Large intestine (tissue), 3 donors: ENCODE measurements around the gene ATP1A3. TPM values are rescaled to one million over a fixed set of nuclear protein-coding genes. Genes with fewer than 3 reads are reported as not detected.
"Not testable (repeated sequence)": the region's sequence is repeated elsewhere in the genome, so short reads cannot be mapped to it uniquely, and the experiment has no call there.

Source experiments
- DNase-seq, 2 donors: peaks; one replicate each; pipeline versions ENCODE4 v3.0.0 to v3.0.0-alpha.2; 2013
- H3K27ac ChIP-seq: one replicate; pipeline ENCODE4 v1.5.1; 2013; ENCODE audit warnings: low read length
- H3K27me3 ChIP-seq: 2 replicates; pipeline ENCODE4 v1.6.1; 2013; ENCODE audit warnings: low read length; ENCODE audit not compliant: control insufficient read depth, insufficient read depth
- H3K36me3 ChIP-seq: 2 replicates; pipeline ENCODE4 v1.6.1; 2013; ENCODE audit warnings: low read length; ENCODE audit not compliant: control insufficient read depth, insufficient read depth
- H3K4me1 ChIP-seq: one replicate; pipeline ENCODE4 v1.6.1; 2013; ENCODE audit warnings: low read length; ENCODE audit not compliant: control insufficient read depth, insufficient read depth
- H3K4me3 ChIP-seq: one replicate; pipeline ENCODE4 v1.5.1; 2013; ENCODE audit warnings: low read length
- H3K9me3 ChIP-seq: one replicate; pipeline ENCODE4 v1.6.1; 2013; ENCODE audit warnings: mild to moderate bottlenecking, low read depth, low read length, moderate library complexity; ENCODE audit not compliant: control insufficient read depth
- WGBS: methylation state at CpG from one replicate; pipeline ENCODE4 v1.1.5; 2013; ENCODE audit warnings: low lambda C conversion rate; ENCODE audit not compliant: insufficient coverage; 5-methylcytosine and 5-hydroxymethylcytosine counted together
- polyA plus RNA-seq: library from polyadenylated mRNA; unstranded; fragments of 120-200 nt; gene quantifications from one replicate; pipeline ENCODE4 v1.2.1, GENCODE V29; 2013

ATP1A3 gene
- polyA plus RNA-seq, 1 donor, result 13.0 TPM

GRCh38 chr19:41997121-41997850 lies 3.3 kb upstream of the ATP1A3 start:
- Histone ChIP-seq H3K4me1 (no peaks in the 10 kb centered on the region), H3K4me3 (no peak overlapping the region), H3K27me3 (peaks cover 86% of the 10 kb centered on the region), H3K27ac (no peak overlapping the region), H3K9me3 (peaks cover 3% of the 10 kb centered on the region), H3K36me3 (no peaks in the 10 kb centered on the region)
- WGBS, result 0% methylated on average over 7 of the region's 35 CpGs
- peak in 1 of 2 donors; percentile 22 for DNase-seq

DNA sequence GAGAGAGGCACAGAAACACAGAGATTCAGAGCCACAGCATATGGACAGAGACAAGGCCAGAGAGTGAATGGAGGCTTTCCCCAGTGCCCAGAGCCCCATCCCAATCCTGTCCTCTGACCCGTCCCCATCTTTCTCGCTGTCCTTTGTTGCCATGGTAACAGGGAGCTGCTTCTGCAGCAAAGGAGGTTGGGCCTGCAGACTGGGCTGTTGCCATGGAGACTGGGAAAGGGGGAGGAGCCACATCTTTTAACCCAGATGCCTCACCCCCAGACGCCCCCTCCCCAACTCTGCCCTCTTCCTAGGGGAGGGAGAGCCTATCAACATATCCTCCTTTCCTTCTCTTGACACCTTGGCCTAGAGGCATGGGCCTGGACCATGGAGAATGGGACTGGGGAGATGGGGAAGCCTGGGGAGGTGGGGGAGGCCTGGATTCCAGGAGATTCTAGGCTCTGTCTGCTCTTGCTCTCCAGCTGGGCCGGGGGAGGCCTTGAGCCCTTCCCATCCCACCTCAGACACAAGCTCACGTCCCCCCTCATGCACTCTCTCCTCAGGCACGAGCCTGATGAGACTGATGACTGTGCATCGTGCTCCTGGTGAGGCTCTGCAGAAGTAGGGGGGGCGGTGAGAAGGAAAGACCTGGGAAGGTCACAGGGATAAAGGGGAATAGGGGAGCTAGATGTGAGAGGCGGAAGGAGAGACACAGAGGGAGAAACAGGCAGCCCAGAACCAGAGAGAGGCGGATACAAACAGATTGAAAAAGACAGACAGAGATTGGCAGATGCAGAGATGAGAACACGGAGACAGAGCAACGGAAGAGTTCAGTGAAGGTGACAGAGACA lies 2.1 kb upstream of the ATP1A3 start:
- peaks cover 84% of the 10 kb centered on the region for H3K27me3 ChIP-seq
- H3K4me1 ChIP-seq, result no peaks in the 10 kb centered on the region
- 70% methylated on average over 3 of the region's 12 CpGs for WGBS
- no peak overlapping the region for H3K27ac ChIP-seq
- H3K36me3 ChIP-seq, result no peaks in the 10 kb centered on the region
- peaks cover 3% of the 10 kb centered on the region for H3K9me3 ChIP-seq
- DNase-seq, result no peak
- no peak overlapping the region for H3K4me3 ChIP-seq

DNA sequence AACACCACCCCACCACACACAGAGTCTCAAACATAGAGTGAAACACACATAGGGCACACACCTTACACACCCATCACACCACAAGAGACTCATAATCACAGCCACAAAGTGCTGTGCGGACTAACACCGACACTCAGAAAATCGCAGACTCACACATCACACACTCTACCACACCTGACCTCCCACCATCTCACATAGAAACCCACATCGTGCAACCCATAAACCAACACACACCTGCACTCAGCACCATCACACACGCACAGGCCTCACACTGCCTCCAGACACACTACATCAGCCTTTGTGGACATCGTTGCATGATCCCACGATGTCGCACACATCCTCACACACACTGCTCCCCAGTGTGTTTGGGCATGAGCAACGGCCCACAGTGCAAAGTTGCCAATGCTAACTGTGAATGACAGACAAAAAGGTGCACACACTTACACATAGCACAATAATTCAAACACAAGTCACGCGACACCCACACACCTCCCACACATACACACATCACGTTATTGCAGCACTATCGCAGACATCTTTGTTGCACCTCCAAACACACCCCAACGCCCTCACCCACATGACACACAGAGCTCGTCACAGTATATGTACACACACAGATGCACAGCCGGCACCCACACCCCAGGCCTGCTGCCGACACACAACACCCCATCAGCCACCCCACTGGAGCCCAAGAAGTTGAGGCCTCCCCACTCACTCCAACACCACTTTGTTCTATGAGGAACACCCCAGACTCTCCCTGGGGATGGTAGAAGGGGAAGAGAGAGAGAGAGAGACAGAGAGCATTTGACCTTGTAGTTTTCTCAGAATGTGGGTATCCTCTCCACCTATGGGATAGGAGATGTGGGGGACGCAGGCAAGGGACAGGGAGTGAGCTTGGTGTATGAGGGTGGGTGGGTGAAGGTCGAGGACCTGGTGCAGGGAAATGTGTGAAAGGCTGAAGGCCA lies 1.2 kb upstream of the ATP1A3 start:
- no peak for DNase-seq
- H3K27ac ChIP-seq, result no peak overlapping the region
- 60% methylated on average over 1 of the region's 19 CpGs for WGBS
- peaks cover 80% of the 10 kb centered on the region for H3K27me3 ChIP-seq
- no peak overlapping the region for H3K4me3 ChIP-seq
- peaks cover 3% of the 10 kb centered on the region for H3K9me3 ChIP-seq
- no peaks in the 10 kb centered on the region for H3K36me3 ChIP-seq
- H3K4me1 ChIP-seq, result no peaks in the 10 kb centered on the region

GRCh38 chr19:41994521-41994971 lies 516 bp upstream of the ATP1A3 start:
- H3K36me3 ChIP-seq, result no peaks in the 10 kb centered on the region
- H3K27me3 ChIP-seq, result peaks cover 73% of the 10 kb centered on the region
- H3K9me3 ChIP-seq, result peaks cover 3% of the 10 kb centered on the region
- no peak overlapping the region for H3K4me3 ChIP-seq
- H3K4me1 ChIP-seq, result no peaks in the 10 kb centered on the region
- no peak for DNase-seq
- WGBS, result no CpG with 5 or more reads among the region's 13 CpGs
- H3K27ac ChIP-seq, result no peak overlapping the region

DNA sequence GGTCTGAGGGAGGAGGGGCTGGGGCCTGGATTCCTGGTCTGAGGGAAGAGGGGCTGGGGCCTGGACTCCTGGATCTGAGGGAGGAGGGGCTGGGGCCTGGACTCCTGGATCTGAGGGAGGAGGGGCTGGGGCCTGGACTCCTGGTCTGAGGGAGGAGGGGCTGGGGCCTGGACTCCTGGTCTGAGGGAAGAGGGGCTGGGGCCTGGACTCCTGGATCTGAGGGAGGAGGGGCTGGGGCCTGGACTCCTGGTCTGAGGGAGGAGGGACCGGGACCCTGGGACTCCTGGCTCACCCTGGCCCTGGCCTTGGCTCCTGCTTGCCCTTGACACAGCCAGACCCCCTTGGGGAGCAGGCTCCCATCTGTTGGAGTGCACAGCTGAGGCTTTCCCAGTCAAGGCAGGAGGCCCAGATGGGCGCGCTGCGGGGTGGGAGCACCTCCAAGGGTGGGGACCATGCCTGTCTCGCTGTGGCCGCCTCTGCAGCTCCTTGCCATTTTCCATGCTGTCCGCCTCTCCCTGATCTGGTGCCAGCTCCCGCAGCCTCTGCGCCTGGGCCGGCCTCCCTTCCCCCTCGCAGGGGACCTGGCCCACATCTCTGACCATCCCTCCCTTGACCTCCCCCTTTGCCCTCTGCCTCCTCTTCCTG lies 2.0 kb downstream of the ATP1A3 start:
- not testable (repeated sequence) for H3K9me3 ChIP-seq, H3K4me3 ChIP-seq, H3K36me3 ChIP-seq, H3K4me1 ChIP-seq, H3K27ac ChIP-seq, DNase-seq
- peaks cover 52% of the 10 kb centered on the region for H3K27me3 ChIP-seq
- 80% methylated on average over 1 of the region's 11 CpGs for WGBS

- H3K4me3 ChIP-seq, result no peak overlapping the region
- WGBS, result no CpG with 5 or more reads among the region's 15 CpGs
- H3K27me3 ChIP-seq, result peaks cover 42% of the 10 kb centered on the region
- H3K27ac ChIP-seq, result no peak overlapping the region
- H3K9me3 ChIP-seq, result no peaks in the 10 kb centered on the region
- no peaks in the 10 kb centered on the region for H3K36me3 ChIP-seq
- no peaks in the 10 kb centered on the region for H3K4me1 ChIP-seq
- DNase-seq, result no peak
These were observed 3.0 kb downstream of the ATP1A3 start for GRCh38 chr19:41991025-41991424.

GRCh38 chr19:41990615-41991014 lies 3.4 kb downstream of the ATP1A3 start:
- no peaks in the 10 kb centered on the region for H3K9me3 ChIP-seq
- DNase-seq, result no peak
- no peaks in the 10 kb centered on the region for H3K36me3 ChIP-seq
- no peaks in the 10 kb centered on the region for H3K4me1 ChIP-seq
- H3K27ac ChIP-seq, result no peak overlapping the region
- H3K27me3 ChIP-seq, result peaks cover 38% of the 10 kb centered on the region
- WGBS, result 100% methylated on average over 1 of the region's 2 CpGs
- H3K4me3 ChIP-seq, result no peak overlapping the region

GRCh38 chr19:41990028-41990427 lies 4.0 kb downstream of the ATP1A3 start:
- Histone ChIP-seq H3K27ac (no peak overlapping the region), H3K36me3 (no peaks in the 10 kb centered on the region), H3K4me1 (no peaks in the 10 kb centered on the region), H3K27me3 (peaks cover 32% of the 10 kb centered on the region), H3K4me3 (no peak overlapping the region), H3K9me3 (no peaks in the 10 kb centered on the region)
- no peak for DNase-seq
- 77% methylated on average over 3 of the region's 4 CpGs for WGBS

- DNase-seq, result no peak
- Histone ChIP-seq H3K36me3 (no peaks in the 10 kb centered on the region), H3K27ac (no peak overlapping the region), H3K9me3 (no peaks in the 10 kb centered on the region), H3K4me3 (no peak overlapping the region), H3K27me3 (peaks cover 23% of the 10 kb centered on the region), H3K4me1 (no peaks in the 10 kb centered on the region)
- 100% methylated on average over 1 of the region's 9 CpGs for WGBS
These were observed 5.1 kb downstream of the ATP1A3 start for GRCh38 chr19:41988947-41989346.
